Measurements from ENCODE around the gene CELF1.
"Not testable (repeated sequence)": the region's sequence is repeated elsewhere in the genome, so short reads cannot be mapped to it uniquely, and the experiment has no call there.

Gene CELF1

GRCh38 chr11:47552056-47552565 is 821 bp downstream of the CELF1 start:
- H3K9ac ChIP-seq (ENCODE audit: low read length) = peak overlapping the region; percentile 72
- H3K4me3 ChIP-seq (ENCODE audit: low read length) = peak overlapping the region; percentile 79
- peak overlapping the region; percentile 53; the same call in 1 of the 2 replicates for H3K27ac ChIP-seq (ENCODE audit: low read length)
- peaks cover 13% of the 10 kb centered on the region for H3K4me1 ChIP-seq (ENCODE audit: low read length)
- H3K36me3 ChIP-seq (replicated peaks; ENCODE audit: insufficient read depth, low read length) = no peaks in the 10 kb centered on the region
- H3K4me2 ChIP-seq (ENCODE audit: low read depth, low read length) = peak overlapping the region; percentile 85
- H4K20me1 ChIP-seq (ENCODE audit: insufficient read depth, low read length) = peaks cover 17% of the 10 kb centered on the region
- no peaks in the 10 kb centered on the region for H3K27me3 ChIP-seq (replicated peaks; ENCODE audit: insufficient read depth, low read length)
- H2AFZ ChIP-seq (ENCODE audit: low read length) = peak overlapping the region; percentile 50
- DNase-seq = peak; percentile 35
- H3K9me3 ChIP-seq (replicated peaks; ENCODE audit: insufficient read depth, low read length) = no peaks in the 10 kb centered on the region
- no peak for TF ChIP-seq EZH2 (optimal IDR thresholded peaks at IDR 0.05; ENCODE audit: low read depth, low read length)
- TF ChIP-seq CTCF (IDR thresholded peaks at IDR 0.05; ENCODE audit: low read length) = no peak
- TF ChIP-seq EZH2phosphoT487 (IDR thresholded peaks at IDR 0.05; ENCODE audit: low read length) = no peak
- peaks cover 7% of the 10 kb centered on the region for H3F3A ChIP-seq (ENCODE audit: insufficient read depth, low read length)
- H3K79me2 ChIP-seq (ENCODE audit: low read length) = peaks cover 59% of the 10 kb centered on the region
- no peaks in the 10 kb centered on the region for H3K9me2 ChIP-seq (replicated peaks; ENCODE audit: insufficient read depth, low read length)

GRCh38 chr11:47551086-47551485 is 1.8 kb downstream of the CELF1 start:
- Histone ChIP-seq H3K9ac (ENCODE audit: low read length) (no peak overlapping the region; the same call in 1 of the 2 replicates), H3F3A (ENCODE audit: insufficient read depth, low read length) (peaks cover 7% of the 10 kb centered on the region), H3K36me3 (replicated peaks; ENCODE audit: insufficient read depth, low read length) (no peaks in the 10 kb centered on the region), H3K79me2 (ENCODE audit: low read length) (peaks cover 69% of the 10 kb centered on the region), H3K4me1 (ENCODE audit: low read length) (peaks cover 13% of the 10 kb centered on the region), H4K20me1 (ENCODE audit: insufficient read depth, low read length) (peaks cover 21% of the 10 kb centered on the region), H2AFZ (ENCODE audit: low read length) (no peak overlapping the region), H3K4me3 (ENCODE audit: low read length) (peak overlapping the region; percentile 79; the same call in 1 of the 2 replicates), H3K4me2 (ENCODE audit: low read depth, low read length) (peak overlapping the region; percentile 85), H3K27me3 (replicated peaks; ENCODE audit: insufficient read depth, low read length) (no peaks in the 10 kb centered on the region), H3K9me2 (replicated peaks; ENCODE audit: insufficient read depth, low read length) (no peaks in the 10 kb centered on the region), H3K27ac (ENCODE audit: low read length) (peak overlapping the region; percentile 10; the same call in 1 of the 2 replicates), H3K9me3 (replicated peaks; ENCODE audit: insufficient read depth, low read length) (no peaks in the 10 kb centered on the region)
- TF ChIP-seq EZH2phosphoT487 (IDR thresholded peaks at IDR 0.05; ENCODE audit: low read length) (no peak), CTCF (IDR thresholded peaks at IDR 0.05; ENCODE audit: low read length) (peak; percentile 59)
- peak; percentile 60 for DNase-seq

- Histone ChIP-seq H3K27ac (ENCODE audit: low read length) (no peak overlapping the region), H3K9ac (ENCODE audit: low read length) (no peak overlapping the region)
These were observed 2.5 kb downstream of the CELF1 start for GRCh38 chr11:47550288-47551047.

GRCh38 chr11:47546274-47546673 is 6.7 kb downstream of the CELF1 start:
- H3K9me2 ChIP-seq (replicated peaks; ENCODE audit: insufficient read depth, low read length); H3F3A ChIP-seq (ENCODE audit: insufficient read depth, low read length); H3K27me3 ChIP-seq (replicated peaks; ENCODE audit: insufficient read depth, low read length); H3K4me1 ChIP-seq (ENCODE audit: low read length); DNase-seq; H2AFZ ChIP-seq (ENCODE audit: low read length); H3K4me2 ChIP-seq (ENCODE audit: low read depth, low read length); H3K9ac ChIP-seq (ENCODE audit: low read length); H3K36me3 ChIP-seq (replicated peaks; ENCODE audit: insufficient read depth, low read length); H3K9me3 ChIP-seq (replicated peaks; ENCODE audit: insufficient read depth, low read length); H3K27ac ChIP-seq (ENCODE audit: low read length); H3K4me3 ChIP-seq (ENCODE audit: low read length): not testable (repeated sequence)
- H3K79me2 ChIP-seq (ENCODE audit: low read length) = peaks cover 98% of the 10 kb centered on the region
- peaks cover 54% of the 10 kb centered on the region for H4K20me1 ChIP-seq (ENCODE audit: insufficient read depth, low read length)

More at GRCh38 chr11:47550288-47551047, 2.5 kb downstream of the CELF1 start:
- H3K4me2 ChIP-seq (ENCODE audit: low read depth, low read length) = peak overlapping the region; percentile 85; the same call in 1 of the 2 replicates
- H3K9me2 ChIP-seq (replicated peaks; ENCODE audit: insufficient read depth, low read length) = no peaks in the 10 kb centered on the region
- H2AFZ ChIP-seq (ENCODE audit: low read length) = no peak overlapping the region
- peaks cover 7% of the 10 kb centered on the region for H3F3A ChIP-seq (ENCODE audit: insufficient read depth, low read length)
- H4K20me1 ChIP-seq (ENCODE audit: insufficient read depth, low read length) = peaks cover 21% of the 10 kb centered on the region
- no peak for TF ChIP-seq EZH2 (optimal IDR thresholded peaks at IDR 0.05; ENCODE audit: low read depth, low read length)
- no peak for TF ChIP-seq EZH2phosphoT487 (IDR thresholded peaks at IDR 0.05; ENCODE audit: low read length)
- TF ChIP-seq CTCF (IDR thresholded peaks at IDR 0.05; ENCODE audit: low read length) = no peak
- peaks cover 73% of the 10 kb centered on the region for H3K79me2 ChIP-seq (ENCODE audit: low read length)
- no peaks in the 10 kb centered on the region for H3K9me3 ChIP-seq (replicated peaks; ENCODE audit: insufficient read depth, low read length)
- peaks cover 13% of the 10 kb centered on the region for H3K4me1 ChIP-seq (ENCODE audit: low read length)
- H3K36me3 ChIP-seq (replicated peaks; ENCODE audit: insufficient read depth, low read length) = no peaks in the 10 kb centered on the region
- H3K27me3 ChIP-seq (replicated peaks; ENCODE audit: insufficient read depth, low read length) = no peaks in the 10 kb centered on the region
- DNase-seq = no peak
- no peak overlapping the region for H3K4me3 ChIP-seq (ENCODE audit: low read length)

Measured in MM.1S (cell line).